GM21381 (cell line): ENCODE results near the gene CDH11.

Experiments used
- ATAC-seq: cut with Tn5 transposase; IDR thresholded peaks from one replicate; pipeline ENCODE4 v1.9.1; 2021; ENCODE audit warnings: mild to moderate bottlenecking, moderate library complexity; ENCODE audit not compliant: unreplicated experiment

The CDH11 gene

DNA sequence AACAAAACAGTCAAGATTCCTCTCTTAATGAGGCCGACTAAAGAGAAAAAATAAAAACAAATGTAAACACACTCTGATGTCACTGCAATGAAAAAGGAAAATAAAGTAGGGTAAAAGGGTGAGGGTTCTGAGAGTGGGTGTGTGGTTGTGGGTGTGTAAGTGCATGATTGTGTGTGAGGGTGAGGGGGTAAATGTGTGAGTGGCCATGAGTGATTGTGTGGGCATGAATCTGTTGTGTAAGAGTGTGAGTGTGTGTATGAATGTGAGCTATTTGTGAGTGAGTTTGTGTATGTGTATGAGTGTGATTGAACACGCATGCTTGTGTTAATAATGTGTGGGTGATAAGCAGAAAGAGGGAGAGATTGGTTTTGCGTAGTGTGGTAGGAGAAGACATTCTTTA, 132.8 kb downstream of the CDH11 start:
- no peak for ATAC-seq

DNA sequence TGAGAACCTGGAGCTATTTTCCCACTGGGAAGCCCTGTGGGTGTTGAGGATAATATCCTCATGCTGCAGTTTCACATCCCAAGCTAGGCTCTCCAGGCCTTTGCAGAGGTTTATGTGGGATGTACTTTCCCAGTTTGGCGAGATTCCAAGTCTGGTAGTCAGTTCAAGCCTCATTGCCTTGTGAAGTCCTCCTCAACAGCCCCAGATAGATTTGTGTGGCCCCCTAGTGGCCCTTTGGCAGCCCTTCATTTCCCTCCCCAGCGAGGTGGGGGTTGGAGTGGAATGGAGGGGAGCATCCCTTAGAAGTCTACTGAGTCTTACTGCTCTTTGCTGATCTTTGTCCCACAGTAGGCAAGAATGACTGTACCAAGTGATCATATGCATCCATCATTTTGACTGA, 137.9 kb downstream of the CDH11 start:
- no peak for ATAC-seq

GRCh38 chr16:64983231-64983630, 138.6 kb downstream of the CDH11 start:
- no peak for ATAC-seq

DNA sequence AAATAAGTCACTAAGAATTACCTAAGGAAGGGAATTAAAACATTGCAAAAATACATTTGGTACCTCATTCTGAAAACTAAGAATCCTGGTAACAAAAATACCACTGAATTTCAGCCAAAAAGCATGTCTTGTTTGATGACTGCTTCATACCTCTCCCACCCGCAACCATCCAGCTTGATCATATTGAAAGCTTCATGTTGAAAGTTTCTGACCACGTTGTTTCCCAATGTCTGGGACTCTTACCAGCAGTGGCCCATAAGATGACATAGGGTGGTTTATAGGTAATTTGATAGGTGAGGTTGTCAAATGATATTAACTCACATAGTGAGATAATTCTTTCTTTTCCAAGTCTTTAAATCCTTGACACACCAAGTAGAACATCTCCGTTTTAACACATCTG, 139.3 kb downstream of the CDH11 start:
- ATAC-seq, result no peak

DNA sequence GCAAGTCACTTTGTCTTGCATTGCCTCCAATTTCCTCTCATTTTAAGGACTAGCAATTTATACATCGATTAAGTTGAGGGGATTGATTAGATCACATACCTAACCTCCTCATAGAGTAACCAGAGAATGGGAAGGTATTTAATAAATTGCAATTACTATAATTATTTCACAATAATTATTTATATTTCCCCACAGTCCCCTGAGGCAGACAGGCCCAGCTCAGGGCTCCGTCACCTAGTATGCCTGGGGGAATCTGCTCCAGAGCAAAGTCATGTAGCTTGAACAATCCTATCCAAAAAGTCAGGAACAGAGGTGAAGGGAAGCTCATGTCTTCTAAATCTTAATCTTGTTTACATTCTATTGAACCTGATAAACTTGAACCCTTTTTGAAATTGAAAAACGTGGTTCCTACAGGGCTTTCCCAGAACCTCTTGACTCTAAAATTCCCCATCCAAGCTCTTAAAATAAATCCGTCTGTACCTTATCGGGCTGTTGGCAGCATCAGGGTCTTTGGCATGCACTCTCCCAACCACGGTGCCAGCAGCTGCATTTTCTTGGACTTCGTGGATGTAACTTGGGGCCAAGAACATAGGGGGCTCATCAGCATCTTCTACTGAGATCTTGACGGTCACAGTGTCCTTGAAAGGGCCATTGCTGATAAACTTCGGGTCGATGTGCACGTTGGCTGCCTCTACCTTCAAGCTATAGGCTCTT, 140.1 kb downstream of the CDH11 start:
- ATAC-seq, result no peak

DNA sequence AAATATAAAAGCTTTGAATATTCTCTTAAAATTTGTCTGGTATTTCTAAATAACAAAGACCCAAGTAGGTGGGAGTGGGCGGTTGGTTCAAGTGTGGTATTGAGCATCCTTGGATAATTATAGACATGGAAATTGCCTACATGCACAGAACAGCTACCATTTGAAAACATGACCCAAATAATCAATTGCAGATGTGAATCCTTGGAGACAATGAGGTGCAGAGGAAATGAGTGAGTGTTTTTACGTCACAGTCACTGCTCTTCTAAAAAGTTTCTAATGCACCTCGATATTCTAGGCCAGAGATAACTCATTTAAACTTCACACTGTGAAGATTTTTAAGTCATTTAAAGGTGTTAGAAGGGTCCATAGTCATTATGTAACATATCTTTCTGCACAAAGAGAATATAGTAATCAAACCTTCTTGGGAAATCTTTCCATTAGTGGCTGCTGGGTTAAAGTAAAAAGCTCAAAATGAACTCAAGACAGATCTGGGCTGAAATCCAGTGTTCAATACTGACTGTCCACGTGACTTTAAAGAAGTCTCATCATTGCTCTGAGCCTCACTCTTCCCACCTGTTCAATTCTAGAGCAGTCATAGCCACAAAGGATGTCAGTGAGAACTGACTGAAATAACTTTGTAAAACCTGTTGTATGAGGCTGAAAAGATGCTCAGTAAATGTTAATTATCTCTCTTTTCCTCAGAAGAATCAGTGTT, 144.5 kb downstream of the CDH11 start:
- no peak for ATAC-seq

DNA sequence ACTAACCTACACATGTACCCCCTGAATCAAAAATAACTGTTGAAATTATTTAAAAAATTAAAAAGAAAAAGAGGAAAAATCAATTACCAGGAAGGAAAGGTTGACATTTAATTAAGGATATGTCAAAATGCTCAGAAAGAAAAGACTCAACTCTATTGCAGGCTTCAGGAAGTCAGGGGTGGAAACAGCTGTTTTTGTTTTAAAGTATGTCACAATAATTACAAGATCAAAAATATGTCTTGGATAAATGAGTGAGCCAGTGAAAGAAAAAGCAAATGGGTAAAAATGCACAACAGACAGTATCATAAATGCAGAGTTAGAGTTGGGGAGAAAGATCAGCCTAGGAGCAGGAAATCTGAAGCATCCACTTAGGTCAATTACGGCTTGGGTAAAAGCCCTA, 146.0 kb downstream of the CDH11 start:
- ATAC-seq, result no peak

- no peak for ATAC-seq
Measured at GRCh38 chr16:64974381-64974780, 147.5 kb downstream of the CDH11 start.

DNA sequence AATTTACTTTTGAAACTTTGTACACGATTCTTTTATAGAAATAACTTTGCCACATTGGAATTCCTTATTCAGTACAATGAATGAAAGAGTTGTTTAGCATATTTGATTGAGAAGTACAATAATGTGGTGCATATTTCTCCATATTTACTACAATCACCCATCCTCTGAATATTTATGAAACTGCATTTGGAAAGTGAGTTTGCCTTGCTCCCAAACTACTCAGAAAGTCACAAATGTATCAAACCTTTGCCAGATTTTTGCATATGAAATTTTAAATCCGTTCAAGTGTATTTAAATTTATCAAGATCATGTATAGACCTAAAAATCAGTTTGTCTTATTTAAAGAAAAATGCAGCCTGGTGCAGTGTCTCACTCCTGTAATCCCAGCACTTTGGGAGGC, 148.7 kb downstream of the CDH11 start:
- no peak for ATAC-seq

- ATAC-seq, result no peak
Measured at GRCh38 chr16:64971171-64971570, 150.7 kb downstream of the CDH11 start.

- ATAC-seq, result no peak
Measured at GRCh38 chr16:64969221-64969620, 152.6 kb downstream of the CDH11 start.

DNA sequence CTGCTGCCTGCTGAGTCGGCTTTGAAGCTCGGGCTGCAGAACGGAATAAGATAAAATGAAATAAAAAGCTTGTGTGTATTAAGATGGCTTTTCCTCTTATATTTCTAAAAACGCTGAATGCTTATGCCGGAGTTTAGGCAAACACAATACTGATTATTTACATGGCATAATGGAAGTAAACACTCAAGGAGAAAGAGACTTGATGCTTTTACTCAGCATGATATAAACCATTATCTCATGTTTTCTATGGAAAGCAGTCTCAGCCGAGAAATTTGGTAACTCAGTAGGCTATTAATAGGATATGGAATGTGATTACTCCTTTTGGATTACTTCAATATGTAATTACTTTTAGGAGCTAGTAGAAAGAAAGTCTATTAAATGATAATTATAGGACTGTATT, 153.3 kb downstream of the CDH11 start:
- ATAC-seq, result no peak

- ATAC-seq, result no peak
Measured at GRCh38 chr16:64964126-64964540, 157.7 kb downstream of the CDH11 start.

DNA sequence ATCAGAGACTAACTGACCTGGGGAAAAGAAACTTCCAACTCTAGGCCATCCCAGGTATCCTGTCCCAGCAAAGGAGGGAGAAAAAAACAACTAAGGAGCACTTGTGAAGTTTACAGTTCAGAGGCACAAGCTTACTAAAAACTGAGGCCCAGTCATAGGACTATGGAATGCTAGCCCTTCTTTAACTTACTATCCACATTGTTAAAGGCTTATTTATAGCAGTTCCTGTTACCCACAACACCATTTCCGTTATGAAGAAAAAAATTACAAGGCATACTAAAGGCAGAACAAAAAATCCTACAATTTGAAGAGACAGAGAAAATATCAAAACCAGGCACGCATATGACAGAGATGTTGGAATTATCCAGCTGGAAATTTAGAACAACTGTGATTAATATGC, 159.1 kb downstream of the CDH11 start:
- no peak for ATAC-seq

DNA sequence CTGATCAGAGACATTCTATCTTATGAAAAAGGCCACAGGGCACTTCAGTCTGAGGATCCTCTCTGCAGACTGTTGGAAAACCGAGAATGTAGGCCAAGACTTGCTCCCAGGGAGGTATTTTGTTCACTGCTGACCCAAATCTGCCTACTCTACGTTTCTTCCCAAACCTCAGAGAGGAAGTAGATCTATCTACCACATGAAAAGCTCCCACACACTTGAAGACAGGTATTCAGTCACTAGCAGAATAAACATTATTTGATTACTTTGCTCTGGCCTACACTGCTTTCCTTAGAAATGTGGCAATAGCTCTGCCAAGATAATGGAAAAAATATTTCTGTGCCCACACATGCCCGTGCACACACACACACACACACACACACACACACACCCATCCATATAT, 164.6 kb downstream of the CDH11 start:
- no peak for ATAC-seq

DNA sequence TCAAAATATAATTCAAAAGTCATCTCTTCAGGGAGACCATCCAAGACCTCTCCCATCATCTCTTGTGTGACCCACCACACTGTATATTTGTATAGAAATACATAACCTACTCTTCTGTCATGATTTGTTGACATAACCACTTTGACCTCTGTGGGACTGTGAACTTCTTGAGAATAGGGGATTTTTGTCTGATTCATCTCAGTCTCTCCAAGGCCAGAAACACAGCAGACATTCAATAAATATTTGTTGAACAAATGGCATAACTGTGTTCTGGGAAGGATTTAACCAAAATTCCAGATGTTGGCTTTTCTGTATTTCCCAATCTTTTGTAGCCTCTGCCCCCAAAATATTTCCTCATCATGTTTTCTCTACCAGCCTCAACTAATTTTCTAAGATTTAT, 169.7 kb downstream of the CDH11 start:
- no peak for ATAC-seq

DNA sequence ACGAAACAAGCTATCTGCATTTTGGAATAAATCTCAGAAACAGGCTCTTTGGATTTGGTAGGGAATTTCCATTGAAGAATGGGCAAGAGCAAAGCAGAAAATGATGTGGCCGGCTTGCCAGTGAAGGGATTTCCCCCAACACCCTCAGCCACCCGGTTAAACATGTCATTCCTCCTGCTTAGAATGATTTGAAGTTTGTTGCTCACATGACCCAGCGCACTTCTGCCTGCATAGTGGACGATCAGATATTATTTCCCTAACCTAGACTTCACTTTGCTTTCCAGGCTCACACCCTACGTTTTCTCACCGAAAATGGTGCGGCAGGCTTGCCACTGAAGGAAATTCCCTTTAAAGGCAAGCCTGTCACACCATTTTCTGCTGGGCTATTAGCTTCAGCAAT, 170.7 kb downstream of the CDH11 start:
- ATAC-seq, result no peak

DNA sequence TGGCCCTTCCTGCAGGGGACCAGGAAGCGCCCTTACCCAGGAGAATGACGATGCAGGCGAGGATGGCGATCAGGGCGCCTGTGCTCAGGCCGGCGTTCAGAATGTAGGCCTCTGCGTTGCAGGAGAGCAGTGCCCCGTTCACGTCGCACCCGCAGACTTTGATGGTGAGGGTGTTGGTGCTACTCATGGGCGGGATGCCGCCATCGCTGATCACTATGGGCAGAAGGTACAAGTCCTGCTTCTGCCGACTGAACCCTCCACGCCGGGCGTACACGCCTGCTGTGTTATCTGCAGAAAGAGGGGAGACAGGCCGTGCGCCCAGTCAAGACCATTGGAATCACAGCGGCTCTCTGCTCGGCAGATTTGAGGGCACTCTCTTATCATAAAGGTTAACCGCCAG, 171.1 kb downstream of the CDH11 start:
- no peak for ATAC-seq

DNA sequence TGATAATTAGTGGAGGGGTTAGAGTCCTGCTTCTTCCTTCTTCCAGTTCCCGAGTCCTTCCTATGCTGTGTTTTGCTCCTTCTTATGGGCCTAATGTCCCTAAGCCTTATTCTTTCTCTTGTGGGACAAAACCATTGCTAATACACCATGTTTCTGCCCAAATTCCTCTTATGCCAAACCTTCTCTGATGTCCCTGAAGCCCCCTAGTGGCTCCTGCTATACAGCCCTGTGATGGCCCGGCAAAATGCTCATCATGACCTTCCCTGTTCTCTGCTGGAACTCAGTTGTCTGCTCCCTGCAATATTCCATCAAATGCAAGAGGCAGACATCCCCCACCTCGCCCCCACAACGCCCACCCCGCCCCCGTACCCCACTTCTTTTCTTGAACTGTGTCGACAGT, 171.6 kb downstream of the CDH11 start:
- ATAC-seq, result no peak

GRCh38 chr16:64948056-64948455, 173.8 kb downstream of the CDH11 start:
- ATAC-seq, result no peak

- no peak for ATAC-seq
Measured at GRCh38 chr16:64947651-64948050, 174.2 kb downstream of the CDH11 start.

- ATAC-seq, result no peak
Measured at GRCh38 chr16:64933885-64934284, 188.0 kb downstream of the CDH11 start.

DNA sequence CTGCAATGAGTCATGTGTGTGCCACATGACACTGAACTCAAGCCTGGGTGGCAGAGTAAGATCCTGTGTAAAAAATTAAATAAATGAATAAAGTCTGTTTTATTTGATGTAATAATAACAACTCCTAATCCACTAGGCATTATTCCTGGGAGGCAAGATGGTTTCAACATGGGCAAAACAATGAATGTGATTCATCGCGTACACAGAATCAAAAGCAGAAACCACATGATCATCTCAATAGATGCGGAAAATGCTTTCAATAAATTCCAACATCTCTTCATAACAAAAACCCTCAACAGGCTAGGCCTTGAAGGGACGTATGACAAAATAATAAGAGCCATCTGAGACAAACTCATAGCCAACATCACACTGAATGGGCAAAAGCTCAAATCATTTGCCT, 195.4 kb downstream of the CDH11 start:
- no peak for ATAC-seq
